CD4-positive, alpha-beta memory T cell (primary cell): ENCODE measurements around the gene TNFRSF9. TPM values are rescaled to one million over a fixed set of nuclear protein-coding genes. Genes with fewer than 3 reads are reported as not detected.

ENCODE experiments used
- CTCF ChIA-PET: fragments of 350-600 bp; sonication (Branson Sonifier 250); formaldehyde crosslinking; loops from one replicate; lab custom pipeline; 2021; ENCODE audit warnings: inconsistent platforms; ENCODE audit not compliant: partially characterized antibody; lab: Charles Lee
- POLR2A ChIA-PET: fragments of 350-600 bp; sonication (Branson Sonifier 250); formaldehyde crosslinking; loops from one replicate; lab custom pipeline; 2021; ENCODE audit not compliant: partially characterized antibody; lab: Charles Lee
- DNase-seq, 5 donors: peaks; one replicate each; pipeline versions ENCODE4 v3.0.0 to v3.0.0-alpha.2; 2020 to 2022; ENCODE audit warnings: mixed read lengths in 1 of 5
- H3K27ac ChIP-seq: one replicate; pipeline ENCODE4 v1.7.0; 2013; ENCODE audit warnings: low read depth, low read length
- H3K27me3 ChIP-seq: 2 replicates; pipeline ENCODE4 v1.7.0; 2013; ENCODE audit warnings: mild to moderate bottlenecking, low read length, moderate library complexity; ENCODE audit not compliant: insufficient read depth
- H3K36me3 ChIP-seq: 2 replicates; pipeline ENCODE4 v1.7.0; 2013; ENCODE audit warnings: mild to moderate bottlenecking, low read length, moderate library complexity; ENCODE audit not compliant: insufficient read depth
- H3K4me1 ChIP-seq: 2 replicates; pipeline ENCODE4 v1.7.0; 2013; ENCODE audit warnings: mild to moderate bottlenecking, low read length, moderate library complexity; ENCODE audit not compliant: insufficient read depth
- H3K4me3 ChIP-seq, 2 donors: one replicate each; pipeline ENCODE4 v1.7.0; 2013; ENCODE audit warnings: low read length in 2 of 2, mild to moderate bottlenecking in 1 of 2
- H3K9me3 ChIP-seq, 2 donors: one replicate each; pipeline ENCODE4 v1.7.0; 2013; ENCODE audit warnings: low read length in 2 of 2, control low read depth in 1 of 2; ENCODE audit not compliant: control insufficient read depth in 1 of 2
- H3K27ac Mint-ChIP-seq, 7 donors: one replicate each; pipeline ENCODE4 v1.8.0; 2020 to 2021; ENCODE audit warnings: mixed read lengths in 7 of 7, mild to moderate bottlenecking in 6 of 7, inconsistent platforms in 3 of 7, moderate library complexity in 3 of 7
- H3K27me3 Mint-ChIP-seq, 2 donors: one replicate each; pipeline ENCODE4 v1.8.0; 2020 to 2021; ENCODE audit warnings: mixed read lengths in 2 of 2
- H3K36me3 Mint-ChIP-seq, 2 donors: one replicate each; pipeline ENCODE4 v1.8.0; 2020 to 2021; ENCODE audit warnings: mixed read lengths in 2 of 2, inconsistent platforms in 1 of 2, mild to moderate bottlenecking in 1 of 2
- H3K4me1 Mint-ChIP-seq, 4 donors: one replicate each; pipeline ENCODE4 v1.8.0; 2020 to 2021; ENCODE audit warnings: mixed read lengths in 4 of 4, mild to moderate bottlenecking in 1 of 4
- H3K4me3 Mint-ChIP-seq, 8 donors: one replicate each; pipeline ENCODE4 v1.8.0; 2020 to 2021; ENCODE audit warnings: mixed read lengths in 8 of 8, mild to moderate bottlenecking in 7 of 8, moderate library complexity in 6 of 8, inconsistent platforms in 3 of 8
- H3K9me3 Mint-ChIP-seq, 8 donors: one replicate each; pipeline ENCODE4 v1.8.0; 2020 to 2021; ENCODE audit warnings: mixed read lengths in 8 of 8, mild to moderate bottlenecking in 5 of 8, inconsistent platforms in 3 of 8, moderate library complexity in 1 of 8
- intact Hi-C: fragments of 100-400 bp; cut with micrococcal nuclease; formaldehyde crosslinking; loops from one replicate; pipeline ENCODE4 v1.15.1; 2023
- polyA plus RNA-seq, 2 donors: library from polyadenylated mRNA; unstranded; fragments of 300-500 nt; fragmentation: Illumina TruSeq; gene quantifications; one replicate each; pipeline ENCODE4 v1.2.3, GENCODE V29; 2021
- total RNA-seq, 2 experiments: library from RNA; stranded (reverse); gene quantifications; one replicate each; pipeline ENCODE4 v1.2.3, GENCODE V29; 2021

TNFRSF9 gene
- total and polyA plus RNA-seq, 4 experiments from 2014 or later: 0.15 to 0.56 (median 0.53) TPM; not detected in 1

- Mint-ChIP-seq H3K36me3 (no peaks in the 10 kb centered on the region), H3K9me3 (no peaks in the 10 kb centered on the region), H3K4me3 (no peak overlapping the region), H3K4me1 (no peaks in the 10 kb centered on the region), H3K27me3 (peaks cover 2% of the 10 kb centered on the region in 2 donors), H3K27ac (no peak overlapping the region)
- H3K27me3 ChIP-seq: no peaks in the 10 kb centered on the region
- intact Hi-C loops: no loop called here
- no peak overlapping the region for H3K27ac ChIP-seq
- no peaks in the 10 kb centered on the region for H3K36me3 ChIP-seq
- CTCF ChIA-PET: no interaction called here
- POLR2A ChIA-PET: no interaction called here
- H3K4me1 ChIP-seq: no peaks in the 10 kb centered on the region
- DNase-seq: no peak
- H3K9me3 ChIP-seq: no peaks in the 10 kb centered on the region
- no peak overlapping the region for H3K4me3 ChIP-seq
Measured at GRCh38 chr1:7869136-7869920, 71.3 kb downstream of the TNFRSF9 start.

GRCh38 chr1:7868070-7868780 is 72.4 kb downstream of the TNFRSF9 start:
- CTCF ChIA-PET: no interaction called here

GRCh38 chr1:7865978-7866377 is 74.7 kb downstream of the TNFRSF9 start:
- Histone ChIP-seq H3K27ac (no peak overlapping the region), H3K4me3 (no peak overlapping the region), H3K4me1 (no peaks in the 10 kb centered on the region)

More at GRCh38 chr1:7868070-7868780, 72.4 kb downstream of the TNFRSF9 start:
- POLR2A ChIA-PET: no interaction called here
- DNase-seq: no peak
- H3K4me1 Mint-ChIP-seq: no peaks in the 10 kb centered on the region
- Histone ChIP-seq H3K36me3 (no peaks in the 10 kb centered on the region), H3K4me1 (no peaks in the 10 kb centered on the region), H3K4me3 (no peak overlapping the region), H3K9me3 (no peaks in the 10 kb centered on the region), H3K27me3 (no peaks in the 10 kb centered on the region), H3K27ac (no peak overlapping the region)
- H3K27me3 Mint-ChIP-seq: peaks cover 0 to 1% of the 10 kb centered on the region in 2 donors
- no peak overlapping the region for H3K27ac Mint-ChIP-seq
- H3K4me3 Mint-ChIP-seq: no peak overlapping the region
- intact Hi-C loops: no loop called here
- H3K36me3 Mint-ChIP-seq: no peaks in the 10 kb centered on the region
- H3K9me3 Mint-ChIP-seq: no peaks in the 10 kb centered on the region

More at GRCh38 chr1:7865978-7866377, 74.7 kb downstream of the TNFRSF9 start:
- no peak for DNase-seq
- Histone ChIP-seq H3K36me3 (no peaks in the 10 kb centered on the region), H3K9me3 (no peaks in the 10 kb centered on the region), H3K27me3 (no peaks in the 10 kb centered on the region)
- ChIA-PET CTCF (no interaction called here), POLR2A (interaction anchor here (0.6 kb wide), 1 partner anchor 16 kb away, joined by 4 read pairs; no protein-coding TSS in a partner anchor)
- Mint-ChIP-seq H3K27ac (no peak overlapping the region), H3K9me3 (peaks cover 0 to 1% (median 0%) of the 10 kb centered on the region in 8 donors), H3K4me1 (no peaks in the 10 kb centered on the region), H3K36me3 (no peaks in the 10 kb centered on the region), H3K27me3 (no peaks in the 10 kb centered on the region), H3K4me3 (no peak overlapping the region)
- intact Hi-C loops: no loop called here

Other genes with a start within 250 kb of the TNFRSF9 start
- gene VAMP3, start 169.5 kb downstream of the TNFRSF9 start, total RNA-seq: 10 to 100 TPM; 53.3 to 67.0 TPM
- gene VAMP3, start 169.5 kb downstream of the TNFRSF9 start, polyA plus RNA-seq: 10 to 100 TPM; 45.6 to 50.5 TPM
- gene PER3, start 156.5 kb downstream of the TNFRSF9 start, total RNA-seq: 1 to 10 TPM; 7.4 to 7.9 TPM
- gene PER3, start 156.5 kb downstream of the TNFRSF9 start, polyA plus RNA-seq: 1 to 10 TPM; 3.5 to 4.9 TPM
- gene UTS2, start 87.8 kb downstream of the TNFRSF9 start, total RNA-seq: under 1 TPM in 1 of 2 experiments, not detected in 1; 0.61 TPM
- 1 to 10 TPM in 1 of 2 donors, under 1 TPM in 1; 0.33 to 1.1 TPM for gene UTS2, start 87.8 kb downstream of the TNFRSF9 start, polyA plus RNA-seq
- gene PARK7, start 20.9 kb upstream of the TNFRSF9 start, total RNA-seq: 100 to 1,000 TPM; 112 to 122 TPM
- 100 to 1,000 TPM; 342 to 381 TPM for gene PARK7, start 20.9 kb upstream of the TNFRSF9 start, polyA plus RNA-seq
- 1 to 10 TPM; 1.0 TPM for gene ERRFI1, start 85.5 kb upstream of the TNFRSF9 start, total RNA-seq
- gene ERRFI1, start 85.5 kb upstream of the TNFRSF9 start, polyA plus RNA-seq: under 1 TPM; 0.18 to 0.73 TPM